GM12873 (cell line): ENCODE measurements around the gene RALGDS.

Source experiments
- CTCF ChIP-seq: IDR thresholded peaks from 2 replicates; pipeline ENCODE4 v1.5.1; 2012; ENCODE audit warnings: low read depth, mild to moderate bottlenecking, moderate library complexity, low read length, control low read depth; ENCODE audit not compliant: insufficient read depth; ENCODE audit errors: missing control alignments

RALGDS gene

GRCh38 chr9:133121198-133121914 lies at the start of gene RALGDS:
Gene RALGDS (minus strand): TSS chr9:133121240. CDS start chr9:133121154, 86 bp downstream.
- no peak for TF ChIP-seq CTCF

GRCh38 chr9:133170716-133171115 lies 49.7 kb upstream of the RALGDS start:
- no peak for TF ChIP-seq CTCF

GRCh38 chr9:133169102-133169501 lies 48.1 kb upstream of the RALGDS start:
- no peak for TF ChIP-seq CTCF

GRCh38 chr9:133168432-133168831 lies 47.4 kb upstream of the RALGDS start:
- TF ChIP-seq CTCF = no peak

GRCh38 chr9:133167769-133168168 lies 46.7 kb upstream of the RALGDS start:
- TF ChIP-seq CTCF = no peak

- no peak for TF ChIP-seq CTCF
Measured at GRCh38 chr9:133167096-133167730, 46.2 kb upstream of the RALGDS start.

GRCh38 chr9:133166392-133166791 lies 45.4 kb upstream of the RALGDS start:
- TF ChIP-seq CTCF = no peak
